ENCODE data around the gene CXCR3.

DNA sequence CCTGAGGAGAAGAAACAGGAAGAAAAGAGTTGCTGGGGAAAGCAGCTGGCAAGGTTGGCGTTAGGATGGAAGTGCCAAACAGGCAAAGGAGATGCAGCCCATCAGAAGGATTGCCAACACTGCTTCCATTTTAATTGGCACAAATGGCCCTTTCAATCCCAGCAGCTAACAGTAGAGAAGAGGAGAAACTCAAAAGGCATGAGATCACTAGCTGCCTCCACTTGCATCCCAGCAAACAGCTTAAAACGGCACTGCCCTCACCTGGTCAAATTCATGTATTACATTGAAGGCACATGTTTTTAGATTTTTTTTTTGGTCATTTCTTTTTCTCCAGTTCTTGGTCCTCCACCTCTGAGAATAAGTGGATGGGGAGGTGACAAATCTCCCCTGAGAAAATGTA, 34.1 kb upstream of the CXCR3 start:
- TF ChIP-seq EP300 (IDR thresholded peaks at IDR 0.05; ENCODE audit: low read depth in 2 of 2, low read length in 2 of 2) (no peak), EP300 (CRISPR knock-in tag; IDR thresholded peaks at IDR 0.05; ENCODE audit: borderline replicate concordance) (no peak), POLR2A (IDR thresholded peaks at IDR 0.05; ENCODE audit: insufficient read depth in 1 of 2, low read depth in 2 of 2, low read length in 2 of 2) (no peak), FOXK2 (IDR thresholded peaks at IDR 0.05) (no peak), CTCF (CRISPR knock-in tag; IDR thresholded peaks at IDR 0.05) (peak; percentile 71), FOXK1 (CRISPR knock-in tag; IDR thresholded peaks at IDR 0.05; ENCODE audit: borderline replicate concordance, low read depth) (no peak), ATF4 (CRISPR knock-in tag; IDR thresholded peaks at IDR 0.05) (no peak), MTA1 (CRISPR knock-in tag; IDR thresholded peaks at IDR 0.05; ENCODE audit: borderline replicate concordance) (no peak), ZKSCAN8 (CRISPR knock-in tag; IDR thresholded peaks at IDR 0.05; ENCODE audit: borderline replicate concordance) (no peak), ZNF253 (CRISPR knock-in tag; IDR thresholded peaks at IDR 0.05; ENCODE audit: borderline replicate concordance) (no peak)

Measured in HepG2 (cell line).